HG03108 (cell line): ENCODE measurements around the gene EBI3.
"Not testable (repeated sequence)": the region's sequence is repeated elsewhere in the genome, so short reads cannot be mapped to it uniquely, and the experiment has no call there.

Source experiments
- ATAC-seq: cut with Tn5 transposase; IDR thresholded peaks from one replicate; pipeline ENCODE4 v1.9.1; 2021; ENCODE audit warnings: moderate library complexity; ENCODE audit not compliant: unreplicated experiment

EBI3 gene

DNA sequence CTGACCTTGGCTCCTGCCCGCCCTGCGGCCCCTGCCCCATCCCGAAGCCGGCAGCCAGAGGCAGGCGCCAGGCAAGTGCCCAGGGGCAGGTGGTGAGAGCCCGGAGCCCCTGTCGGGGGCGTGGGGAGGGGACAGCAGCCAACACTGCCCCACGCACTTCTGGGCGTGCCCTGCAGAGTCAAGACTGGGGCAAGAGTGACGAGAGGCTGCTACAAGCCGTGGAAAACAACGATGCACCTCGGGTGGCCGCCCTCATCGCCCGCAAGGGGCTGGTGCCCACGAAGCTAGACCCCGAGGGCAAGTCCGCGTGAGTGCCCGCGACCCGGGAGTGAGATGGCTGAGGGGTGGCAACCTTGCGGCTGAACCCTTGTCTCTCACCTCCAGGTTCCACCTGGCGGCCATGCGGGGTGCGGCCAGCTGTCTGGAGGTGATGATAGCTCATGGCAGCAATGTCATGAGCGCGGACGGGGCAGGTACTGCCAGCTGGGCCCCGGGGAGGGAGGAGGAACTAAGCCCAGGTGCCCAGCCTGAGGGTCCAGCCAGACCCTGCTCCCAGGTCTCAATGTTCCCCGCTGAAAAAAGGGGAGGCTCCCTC is 29.5 kb upstream of the EBI3 start:
- ATAC-seq = no peak

DNA sequence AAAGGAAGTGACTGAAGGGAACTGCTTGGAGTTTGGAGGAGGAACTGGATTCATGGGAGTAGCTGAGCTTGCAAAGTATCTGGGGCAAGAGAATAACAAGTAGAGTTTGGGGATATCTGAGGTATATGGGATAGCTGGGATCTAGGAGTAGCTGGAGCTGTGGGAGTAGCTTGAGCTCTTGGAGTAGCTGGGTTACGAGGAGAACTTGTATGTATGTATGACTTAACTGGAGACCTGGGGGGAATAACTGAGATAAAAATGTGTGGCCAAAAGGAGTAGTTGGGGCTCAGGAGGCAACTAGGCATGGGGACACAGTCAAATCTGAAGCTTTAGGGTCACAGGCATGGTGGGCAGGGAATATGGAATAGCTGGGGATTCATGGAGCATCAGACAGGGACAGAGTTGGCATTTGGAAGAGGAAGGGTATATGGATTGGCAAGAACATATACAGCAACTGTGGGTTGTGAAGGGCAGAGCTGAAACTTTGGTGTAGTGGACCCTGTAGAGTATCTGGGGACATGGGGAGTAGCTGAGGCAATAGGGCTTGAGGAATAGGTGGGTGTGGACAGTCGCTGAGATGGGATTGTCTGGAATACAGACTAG is 28.3 kb upstream of the EBI3 start:
- ATAC-seq = no peak

DNA sequence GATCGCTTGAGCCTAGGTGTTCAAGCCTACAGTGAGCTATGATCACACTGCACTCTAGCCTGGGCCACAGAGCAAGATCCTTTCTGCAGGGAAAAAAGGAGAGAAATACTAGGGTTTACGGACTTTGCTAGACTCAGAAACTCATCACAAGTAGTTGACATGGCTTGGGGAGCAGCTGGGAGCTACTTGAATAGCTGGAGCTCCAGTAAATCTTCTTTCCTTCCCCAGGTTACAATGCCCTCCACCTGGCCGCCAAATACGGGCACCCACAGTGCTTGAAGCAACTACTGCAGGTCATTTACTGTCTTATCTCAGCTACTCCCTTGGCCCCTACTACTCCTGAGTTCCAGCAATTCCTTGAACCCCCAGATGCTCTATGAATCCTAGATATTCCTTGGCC is 27.5 kb upstream of the EBI3 start:
- ATAC-seq = no peak

DNA sequence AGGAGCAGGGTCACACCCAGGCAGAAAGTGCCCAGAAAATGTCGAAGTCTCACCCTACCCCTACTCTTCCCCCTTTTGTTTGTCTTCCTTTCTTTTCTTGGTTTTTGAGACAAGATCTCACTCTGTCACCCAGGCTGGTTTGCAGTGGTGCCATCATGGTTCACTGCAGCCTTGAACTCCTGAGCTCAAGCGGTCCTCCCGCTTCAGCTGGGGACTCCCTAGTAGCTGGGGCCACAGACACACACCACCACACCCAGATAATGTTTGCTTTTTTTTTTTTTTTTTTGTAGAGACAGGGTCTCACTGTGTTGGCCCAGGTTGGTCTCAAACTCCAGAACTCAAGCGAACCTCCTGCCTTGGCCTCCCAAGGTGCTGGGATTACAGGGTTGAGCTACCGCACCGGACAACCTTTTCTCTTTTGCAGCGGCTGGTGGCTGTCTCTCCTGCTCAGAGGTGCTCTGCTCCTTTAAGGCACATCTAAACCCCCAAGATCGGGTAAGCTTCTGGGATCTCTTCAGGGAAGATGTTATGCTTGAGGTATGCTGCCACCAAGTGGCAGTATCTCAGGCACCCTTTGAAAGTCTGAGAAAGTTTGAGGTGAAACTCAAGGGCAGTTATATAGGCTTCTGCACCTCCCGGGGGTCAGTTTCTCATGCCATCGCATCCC is 22.4 kb upstream of the EBI3 start:
- no peak for ATAC-seq

DNA sequence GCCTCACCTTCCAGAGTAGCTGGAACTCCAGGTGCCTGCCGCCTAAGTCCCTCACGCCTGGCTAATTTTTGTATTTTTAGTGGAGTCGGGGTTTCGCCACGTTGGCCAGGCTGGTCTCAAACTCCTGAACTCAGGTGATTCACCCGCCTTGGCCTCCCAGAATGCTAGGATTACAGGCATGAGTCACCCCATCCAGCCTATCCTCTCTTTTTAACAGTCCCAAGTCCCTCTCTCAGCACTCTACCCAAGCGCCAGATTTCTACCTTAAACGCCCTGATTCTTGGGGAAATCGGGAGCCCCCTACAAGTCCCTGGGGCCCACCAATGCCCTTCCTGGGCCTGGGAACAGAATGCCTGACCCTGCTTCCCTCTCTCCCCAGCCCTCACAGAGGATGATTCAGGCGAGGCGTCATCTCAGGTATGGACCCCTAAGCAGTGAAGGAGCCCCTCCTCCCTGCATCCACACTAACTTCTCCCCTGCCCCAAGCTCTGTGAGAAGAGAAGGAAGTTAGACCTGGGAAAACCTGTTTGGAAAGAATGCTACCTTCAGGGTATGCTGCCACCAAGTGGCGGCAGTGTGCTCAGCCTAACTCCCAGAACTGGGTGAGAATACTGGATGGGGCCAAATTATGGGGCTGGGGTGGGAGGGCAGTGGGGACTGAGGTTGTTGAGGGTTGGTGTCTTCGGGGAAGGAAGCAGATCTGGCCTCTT is 20.8 kb upstream of the EBI3 start:
- no peak for ATAC-seq

DNA sequence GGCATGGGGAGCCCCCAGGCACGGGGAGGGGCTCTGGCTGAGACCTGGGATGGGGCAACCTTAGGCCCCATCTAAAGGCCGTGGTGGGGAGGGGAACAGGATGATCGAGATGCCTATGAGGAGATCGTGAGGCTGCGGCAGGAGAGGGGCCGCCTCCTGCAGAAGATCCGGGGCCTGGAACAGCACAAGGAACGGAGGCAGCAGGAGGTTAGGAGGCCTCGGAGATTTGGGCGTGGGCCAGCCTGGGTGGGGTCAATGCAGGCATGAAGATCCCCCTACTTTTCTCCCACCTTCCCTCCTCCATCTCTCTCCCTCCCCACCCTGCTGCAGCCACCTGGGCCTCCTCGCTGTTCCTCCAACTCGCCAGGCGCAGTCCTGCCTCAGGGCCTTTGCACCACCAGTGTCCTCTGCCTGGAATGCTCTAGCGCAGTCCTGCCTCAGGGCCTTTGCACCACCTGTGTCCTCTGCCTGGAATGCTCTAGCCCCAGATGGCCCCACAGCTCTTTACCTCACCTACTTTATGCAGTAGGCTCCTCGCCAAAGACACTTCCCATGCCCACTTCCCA is 19.1 kb upstream of the EBI3 start:
- ATAC-seq = no peak

DNA sequence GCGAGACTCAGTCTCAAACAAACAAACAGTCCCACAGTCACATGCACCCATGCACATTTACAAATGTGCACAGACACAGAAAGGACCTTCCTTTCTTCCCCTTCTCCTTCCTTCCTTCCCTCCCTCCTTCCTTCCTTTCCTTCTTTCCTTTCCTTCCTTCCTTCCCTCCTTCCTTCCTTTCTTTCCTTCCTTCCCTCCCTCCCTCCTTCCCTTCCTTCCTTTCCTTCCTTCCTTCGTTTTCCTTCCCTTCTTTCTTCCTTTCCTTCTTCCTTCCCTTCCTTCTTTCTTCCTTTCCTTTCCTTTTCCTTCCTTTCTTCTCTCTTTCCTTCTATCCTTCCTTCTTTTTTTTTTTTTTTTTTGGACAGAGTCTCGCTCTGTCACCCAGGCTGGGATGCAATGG is 16.2 kb upstream of the EBI3 start:
- ATAC-seq = no peak

DNA sequence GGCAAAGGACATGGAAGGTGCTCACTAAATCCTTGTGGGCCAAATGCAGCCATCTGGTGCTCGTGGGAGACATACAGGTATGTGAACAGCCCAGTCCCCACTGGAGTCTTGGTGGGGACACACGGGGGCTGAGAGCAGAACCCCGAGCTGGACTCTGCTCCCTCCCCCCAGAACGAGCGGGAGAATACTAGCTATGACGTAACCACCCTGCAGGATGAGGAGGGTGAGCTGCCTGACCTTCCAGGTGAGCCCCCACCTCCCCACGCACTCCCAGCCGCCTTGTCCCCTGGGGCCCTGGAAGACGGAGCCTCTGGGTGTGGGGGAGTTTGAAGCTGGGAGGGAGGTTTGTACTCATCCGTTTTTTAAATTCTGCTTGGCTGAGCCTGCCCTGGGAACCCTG is 13.5 kb upstream of the EBI3 start:
- ATAC-seq = no peak

DNA sequence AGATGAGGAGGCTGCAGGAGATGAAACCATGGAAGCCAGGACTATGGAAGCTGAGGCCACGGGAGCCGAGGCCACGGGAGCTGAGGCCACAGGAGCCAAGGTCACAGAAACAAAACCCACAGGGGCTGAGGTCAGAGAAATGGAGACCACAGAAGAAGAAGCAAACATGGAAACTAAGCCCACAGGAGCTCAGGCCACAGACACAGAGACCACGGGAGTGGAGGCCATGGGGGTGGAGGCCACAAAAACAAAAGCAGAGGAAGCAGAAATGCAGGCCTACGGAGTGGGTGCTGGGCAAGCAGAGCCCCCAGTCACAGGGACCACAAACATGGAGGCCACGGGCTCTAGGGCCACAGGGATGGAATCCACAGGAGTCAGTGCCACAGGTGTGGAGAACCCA is 12.5 kb upstream of the EBI3 start:
- ATAC-seq = no peak

DNA sequence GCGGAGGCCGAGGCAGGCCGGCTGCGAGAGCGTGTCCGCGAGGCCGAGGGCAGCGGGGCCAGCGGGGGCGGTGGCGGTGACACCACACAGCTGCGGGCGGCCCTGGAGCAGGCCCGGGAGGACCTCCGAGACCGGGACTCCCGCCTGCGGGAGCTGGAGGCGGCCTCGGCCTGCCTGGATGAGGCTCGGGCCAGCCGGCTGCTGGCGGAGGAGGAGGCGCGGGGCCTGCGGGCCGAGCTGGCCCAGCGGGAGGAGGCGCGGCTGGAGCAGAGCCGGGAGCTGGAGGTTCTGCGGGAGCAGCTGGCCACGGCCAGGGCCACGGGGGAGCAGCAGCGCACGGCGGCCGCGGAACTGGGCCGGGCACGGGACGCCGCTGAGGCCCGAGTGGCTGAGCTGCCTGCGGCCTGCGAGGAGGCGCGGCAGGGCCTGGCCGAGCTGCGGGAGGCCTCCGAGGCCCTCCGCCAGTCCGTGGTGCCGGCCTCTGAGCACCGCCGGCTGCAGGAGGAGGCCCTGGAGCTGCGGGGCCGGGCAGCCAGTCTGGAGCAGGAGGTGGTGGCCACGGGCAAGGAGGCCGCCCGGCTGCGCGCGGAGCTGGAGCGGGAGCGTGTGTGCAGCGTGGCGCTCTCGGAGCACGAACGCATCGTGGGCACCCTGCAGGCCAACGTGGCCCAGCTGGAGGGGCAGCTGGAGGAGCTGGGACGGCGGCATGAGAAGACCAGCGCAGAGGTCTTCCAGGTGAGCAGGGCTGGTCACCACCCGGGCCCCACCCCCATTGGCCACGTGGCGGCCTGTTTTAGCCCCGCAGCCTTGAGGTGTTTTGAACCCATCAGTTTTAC is 11.7 kb upstream of the EBI3 start:
- no peak for ATAC-seq

DNA sequence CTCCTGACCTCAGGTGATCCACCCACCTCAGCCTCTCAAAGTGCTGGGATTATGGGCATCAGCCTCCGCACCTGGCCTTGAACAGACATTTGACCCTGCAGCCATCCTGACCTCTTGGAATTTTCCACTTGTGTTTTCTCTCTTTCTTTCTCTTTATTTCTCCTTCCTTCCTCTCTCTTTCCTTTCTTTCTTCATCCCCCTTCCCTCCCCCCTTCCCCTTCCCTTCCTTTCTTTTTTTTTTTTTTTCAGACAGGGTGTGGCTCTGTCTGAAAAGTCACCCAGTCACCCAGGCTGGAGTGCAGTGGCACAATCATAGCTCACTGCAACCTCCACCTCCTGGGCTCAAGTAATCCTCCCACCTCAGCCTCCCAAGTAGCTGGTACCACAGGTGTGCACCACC is 10.8 kb upstream of the EBI3 start:
- ATAC-seq = not testable (repeated sequence)

DNA sequence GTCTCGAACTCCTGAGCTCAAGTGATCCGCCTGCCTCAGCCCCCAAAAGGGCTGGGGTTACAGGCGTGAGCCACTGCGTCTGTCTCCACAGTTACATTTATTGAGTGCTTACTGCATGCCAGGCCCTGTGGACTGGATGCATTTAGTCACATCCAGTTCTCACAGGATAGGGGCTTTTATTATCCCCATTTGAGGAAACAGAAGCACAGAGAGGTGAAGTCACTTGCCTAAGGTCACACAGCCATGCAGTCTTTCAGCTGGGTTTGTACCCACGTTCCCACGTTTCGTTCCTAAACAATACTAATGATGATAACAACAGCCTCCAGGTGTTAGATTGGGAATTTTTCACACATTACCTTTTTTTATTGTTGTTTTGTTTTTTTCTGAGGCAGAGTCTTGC is 9.1 kb upstream of the EBI3 start:
- no peak for ATAC-seq

DNA sequence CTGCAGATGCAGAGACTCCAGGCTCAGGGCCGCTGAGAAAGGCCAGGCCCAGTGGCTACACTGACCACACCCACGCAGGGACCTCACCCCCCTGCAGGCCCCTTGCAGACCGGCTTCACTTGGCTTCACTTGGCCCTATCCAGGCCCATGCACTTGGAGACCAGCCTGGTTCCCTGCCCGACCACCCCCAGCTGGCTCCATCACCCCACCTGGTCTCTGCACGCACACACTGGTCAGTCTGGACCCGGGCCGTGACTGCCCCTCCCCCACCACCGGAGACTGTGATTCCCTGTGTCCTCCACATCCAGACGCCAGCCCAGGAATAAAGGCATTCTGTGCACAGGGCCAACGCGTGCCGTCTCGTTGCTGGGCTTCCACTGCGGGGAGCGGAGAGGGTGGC is 4.9 kb upstream of the EBI3 start:
- no peak for ATAC-seq

DNA sequence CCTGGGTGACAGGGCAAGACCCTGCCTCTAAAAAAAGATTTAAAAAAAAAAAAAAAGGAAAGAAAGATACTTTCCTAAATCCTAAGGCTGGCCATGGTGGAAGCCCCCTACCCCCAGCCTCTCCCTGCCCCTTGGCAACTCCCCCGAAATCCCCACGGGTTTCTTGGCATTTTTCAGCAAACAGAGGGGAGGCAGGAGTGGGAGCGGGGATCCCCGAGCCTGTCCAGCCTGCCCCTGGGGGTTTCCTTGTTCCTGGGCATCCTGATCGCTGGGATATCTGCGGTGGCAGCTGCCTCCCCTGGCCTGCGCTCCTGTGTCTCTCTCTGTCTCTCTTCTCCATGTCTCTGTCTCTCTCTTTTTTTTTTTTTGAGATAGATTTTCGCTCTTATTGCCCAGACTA is 3.4 kb upstream of the EBI3 start:
- ATAC-seq = no peak

DNA sequence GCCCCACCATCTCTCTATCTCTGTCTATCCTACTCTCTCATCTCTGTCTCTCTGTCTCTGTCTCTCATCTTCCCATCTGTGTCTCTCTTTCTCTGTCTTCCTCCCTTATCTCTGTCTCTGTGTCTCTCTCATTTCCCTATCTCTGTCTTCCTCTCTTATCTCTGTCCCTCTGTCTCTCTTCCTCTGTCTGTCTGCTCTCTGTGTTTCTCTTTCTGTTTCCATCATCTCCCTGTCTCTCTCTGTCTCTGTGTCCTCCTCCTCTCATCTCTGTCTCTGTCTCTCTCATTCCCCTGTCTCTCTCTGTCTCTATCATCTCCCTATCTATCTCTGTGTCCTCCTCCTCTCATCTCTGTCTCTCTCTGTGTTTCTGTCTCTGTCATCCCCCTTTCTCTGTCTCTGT is 1.6 kb upstream of the EBI3 start:
- ATAC-seq = no peak

DNA sequence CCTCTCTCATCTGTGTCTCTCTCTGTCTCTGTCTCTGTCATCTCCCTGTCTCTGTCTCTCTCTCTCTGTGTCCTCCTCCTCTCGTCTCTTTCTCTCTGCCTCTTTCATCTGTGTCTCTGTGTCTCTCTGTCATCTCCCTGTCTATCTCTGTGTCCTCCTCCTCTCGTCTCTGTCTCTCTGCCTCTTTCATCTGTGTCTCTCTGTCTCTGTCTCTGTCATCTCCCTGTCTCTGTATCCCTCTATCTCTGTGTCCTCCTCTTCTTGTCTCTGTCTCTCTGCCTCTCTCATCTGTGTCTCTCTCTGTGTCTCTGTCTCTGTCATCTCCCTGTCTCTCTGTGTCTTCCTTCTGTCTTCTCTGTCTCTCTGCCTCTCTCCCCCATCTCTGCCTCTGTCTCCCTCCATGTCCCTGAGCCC is 551 bp upstream of the EBI3 start:
- no peak for ATAC-seq

DNA sequence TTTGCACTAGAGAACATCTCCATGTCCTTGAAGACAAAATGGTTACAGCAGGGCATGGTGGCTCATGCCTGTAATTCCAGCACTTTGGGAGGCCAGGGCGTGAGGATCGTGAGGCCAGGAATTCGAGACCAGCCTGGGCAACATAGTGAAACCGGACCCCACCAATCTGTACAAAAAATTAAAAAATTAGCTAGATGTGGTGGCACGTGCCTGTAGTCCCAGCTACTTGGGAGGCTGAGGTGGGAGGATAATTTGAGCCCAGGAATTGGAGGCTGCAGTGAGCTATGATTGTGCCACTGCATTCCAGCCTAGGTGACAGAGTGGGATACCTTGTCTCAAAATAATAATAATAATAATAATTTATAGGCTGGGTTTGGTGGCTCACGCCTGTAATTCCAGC is 914 bp downstream of the EBI3 start:
- ATAC-seq = not testable (repeated sequence)

DNA sequence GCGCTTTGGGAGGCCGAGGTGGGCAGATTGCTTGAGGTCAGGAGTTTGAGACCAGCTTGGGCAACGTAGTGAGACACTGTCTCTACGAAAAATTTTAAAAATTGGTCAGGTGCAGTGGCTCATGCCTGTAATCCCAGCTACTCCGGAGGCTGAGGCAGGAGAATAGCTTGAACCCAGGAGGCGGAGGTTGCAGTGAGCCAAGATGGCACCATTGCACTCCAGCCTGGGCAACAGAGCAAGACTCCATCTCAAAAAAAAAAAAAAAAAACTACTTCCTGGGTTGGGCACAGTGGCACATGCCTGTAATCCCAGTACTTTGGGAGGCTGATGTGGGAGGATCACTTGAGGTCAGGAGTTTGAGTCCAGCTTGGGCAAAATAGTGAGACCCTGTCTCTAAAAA is 2.2 kb downstream of the EBI3 start:
- ATAC-seq = not testable (repeated sequence)

DNA sequence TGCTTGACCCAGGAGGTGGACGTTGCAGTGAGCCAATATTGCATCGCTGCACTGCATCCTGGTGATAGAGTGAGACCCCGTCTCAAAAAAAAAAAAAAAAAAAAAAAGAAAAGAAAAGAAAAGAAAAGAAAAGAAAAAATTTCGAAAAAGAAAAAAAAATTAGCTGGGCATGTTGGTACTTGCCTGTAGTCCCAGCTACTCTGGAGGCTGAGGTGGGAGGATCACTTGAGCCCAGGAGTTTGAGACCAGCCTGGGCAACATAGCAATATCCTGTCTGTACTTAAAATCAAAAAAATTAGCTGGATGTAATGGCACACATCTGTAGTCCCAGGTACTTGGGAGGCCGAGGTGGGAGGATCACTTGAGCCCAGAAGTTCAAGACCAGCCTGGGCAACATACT is 2.8 kb downstream of the EBI3 start:
- ATAC-seq = not testable (repeated sequence)

DNA sequence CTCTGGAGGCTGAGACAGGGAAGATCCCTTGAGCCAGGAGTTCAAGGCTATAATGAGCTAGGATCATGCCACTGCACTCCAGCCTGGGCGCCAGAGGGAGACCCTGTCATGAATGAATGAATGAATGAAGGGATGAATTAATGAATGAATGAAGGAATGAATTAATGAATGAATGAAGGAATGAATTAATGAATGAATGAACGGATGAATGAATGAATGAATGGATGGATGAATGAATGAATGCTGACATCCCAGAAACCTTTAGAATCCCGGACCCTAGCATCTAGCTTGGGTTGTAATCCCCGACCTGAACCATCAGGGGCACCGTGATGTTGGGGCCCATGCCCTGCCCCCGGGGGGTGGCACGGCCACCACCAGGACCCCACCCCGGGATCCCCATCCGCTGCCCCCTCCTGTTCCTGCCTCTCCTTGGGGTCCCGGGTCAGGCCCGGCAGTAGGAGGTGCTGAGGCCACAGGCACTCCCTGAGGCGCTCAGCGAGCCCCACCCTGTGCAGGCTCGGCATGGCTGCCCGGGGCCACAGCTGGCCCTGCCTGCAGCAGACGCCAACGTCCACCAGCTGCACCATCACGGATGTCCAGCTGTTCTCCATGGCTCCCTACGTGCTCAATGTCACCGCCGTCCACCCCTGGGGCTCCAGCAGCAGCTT is 3.4 kb downstream of the EBI3 start:
- no peak for ATAC-seq
